ENCODE results near the gene DNAJC5. TPM values are rescaled to one million over a fixed set of nuclear protein-coding genes. Genes with fewer than 3 reads are reported as not detected.

The DNAJC5 gene
- total RNA-seq, 1 experiment from 2014 or later = 28.5 TPM

DNA sequence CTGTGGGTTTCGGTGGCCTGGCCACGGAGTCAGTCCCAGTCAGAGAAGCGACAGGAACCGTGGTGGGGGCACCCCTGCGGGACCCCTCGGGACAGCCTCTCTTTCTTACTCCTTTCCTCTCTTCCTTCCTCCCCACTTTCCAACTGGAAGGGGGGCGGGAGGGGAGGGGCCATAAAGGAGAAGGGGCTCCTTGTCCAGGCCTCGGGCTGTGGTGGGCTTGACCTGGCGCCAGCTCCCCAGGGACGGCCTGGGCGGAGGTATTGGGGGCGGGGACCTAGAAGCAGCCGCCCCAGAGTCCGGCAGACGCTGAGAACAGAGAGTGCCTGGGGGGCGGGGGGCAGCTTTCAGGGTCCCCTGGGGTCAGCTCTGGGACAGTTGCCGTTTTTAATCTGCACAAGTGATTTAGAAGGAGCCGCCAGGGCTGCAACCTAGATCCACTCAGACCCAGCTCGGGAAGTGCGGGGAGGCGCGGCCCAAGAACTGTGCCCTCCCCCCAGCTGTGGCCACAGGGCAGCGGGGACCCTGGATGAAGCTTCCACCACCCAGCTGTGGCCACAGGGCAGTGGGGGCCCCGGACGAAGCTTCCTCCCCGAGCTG is 40.1 kb upstream of the DNAJC5 start:
- Mint-ChIP-seq H3K4me3 (peak overlapping the region; percentile 49), H3K36me3 (no peaks in the 10 kb centered on the region), H3K27ac (no peak overlapping the region), H3K27me3 (ENCODE audit: low read depth) (peaks cover 9% of the 10 kb centered on the region), H3K9me3 (no peaks in the 10 kb centered on the region), H3K4me1 (peaks cover 41% of the 10 kb centered on the region)
- ChIA-PET POLR2A (interaction anchor here (0.8 to 2.7 kb wide), 4 partner anchors 7 to 317 kb away, joined by 3 to 18 read pairs (median 7); partner anchors contain the start of genes PTK6 and TPD52L2), CTCF (interaction anchor here (0.6 to 3.4 kb wide), 16 partner anchors 8 to 371 kb away, joined by 3 to 29 read pairs (median 4); partner anchors contain the start of genes ARFRP1, PRPF6, SAMD10 and TPD52L2)
- peak; percentile 2; the same call in 1 of the 2 replicates for ATAC-seq
- no peak for DNase-seq (ENCODE audit: low spot score)
- TF ChIP-seq, protein P1, sequence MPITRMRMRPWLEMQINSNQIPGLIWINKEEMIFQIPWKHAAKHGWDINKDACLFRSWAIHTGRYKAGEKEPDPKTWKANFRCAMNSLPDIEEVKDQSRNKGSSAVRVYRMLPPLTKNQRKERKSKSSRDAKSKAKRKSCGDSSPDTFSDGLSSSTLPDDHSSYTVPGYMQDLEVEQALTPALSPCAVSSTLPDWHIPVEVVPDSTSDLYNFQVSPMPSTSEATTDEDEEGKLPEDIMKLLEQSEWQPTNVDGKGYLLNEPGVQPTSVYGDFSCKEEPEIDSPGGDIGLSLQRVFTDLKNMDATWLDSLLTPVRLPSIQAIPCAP (CRISPR knock-in tag; IDR thresholded peaks at IDR 0.05) = no peak
- TF ChIP-seq RORB (CRISPR knock-in tag; IDR thresholded peaks at IDR 0.05) (no peak), CREB1 (CRISPR knock-in tag; IDR thresholded peaks at IDR 0.05) (no peak), SP1 (CRISPR knock-in tag; conservative IDR thresholded peaks at IDR 0.05) (0 out of 2 replicates have a peak, but pooled peaks have one; percentile 22), ZSCAN18 (CRISPR knock-in tag; IDR thresholded peaks at IDR 0.05) (no peak), ZNF532 (CRISPR knock-in tag; IDR thresholded peaks at IDR 0.05; ENCODE audit: borderline replicate concordance) (no peak)

GRCh38 chr20:63855363-63856097 is 39.4 kb upstream of the DNAJC5 start:
- ChIA-PET POLR2A (interaction anchor here (0.8 to 2.7 kb wide), 4 partner anchors 8 to 318 kb away, joined by 3 to 18 read pairs (median 7); partner anchors contain the start of genes PTK6 and TPD52L2), CTCF (interaction anchor here (0.6 to 3.4 kb wide), 18 partner anchors 8 to 372 kb away, joined by 3 to 29 read pairs (median 4); partner anchors contain the start of genes ARFRP1, PRPF6, SAMD10 and TPD52L2)
- Mint-ChIP-seq H3K27ac (no peak overlapping the region), H3K27me3 (ENCODE audit: low read depth) (peaks cover 9% of the 10 kb centered on the region), H3K4me3 (peak overlapping the region; percentile 51), H3K36me3 (no peaks in the 10 kb centered on the region), H3K9me3 (no peaks in the 10 kb centered on the region), H3K4me1 (peaks cover 45% of the 10 kb centered on the region)
- DNase-seq (ENCODE audit: low spot score) (no peak), ATAC-seq (peak; percentile 9)
- no peak for TF ChIP-seq FOXK1 (CRISPR knock-in tag; IDR thresholded peaks at IDR 0.05)
- TF ChIP-seq JAZF1 (CRISPR knock-in tag; IDR thresholded peaks at IDR 0.05) = no peak
- TF ChIP-seq SMAD4 (CRISPR knock-in tag; IDR thresholded peaks at IDR 0.05) = no peak
- TF ChIP-seq, protein P1 (CRISPR knock-in tag; IDR thresholded peaks at IDR 0.05) = no peak
- no peak for TF ChIP-seq STAT6 (CRISPR knock-in tag; conservative IDR thresholded peaks at IDR 0.05; ENCODE audit: low read depth)
- no peak for TF ChIP-seq ERG (CRISPR knock-in tag; IDR thresholded peaks at IDR 0.05)
- no peak for TF ChIP-seq NFYB (CRISPR knock-in tag; conservative IDR thresholded peaks at IDR 0.05; ENCODE audit: low read depth)
- TF ChIP-seq, protein P2, sequence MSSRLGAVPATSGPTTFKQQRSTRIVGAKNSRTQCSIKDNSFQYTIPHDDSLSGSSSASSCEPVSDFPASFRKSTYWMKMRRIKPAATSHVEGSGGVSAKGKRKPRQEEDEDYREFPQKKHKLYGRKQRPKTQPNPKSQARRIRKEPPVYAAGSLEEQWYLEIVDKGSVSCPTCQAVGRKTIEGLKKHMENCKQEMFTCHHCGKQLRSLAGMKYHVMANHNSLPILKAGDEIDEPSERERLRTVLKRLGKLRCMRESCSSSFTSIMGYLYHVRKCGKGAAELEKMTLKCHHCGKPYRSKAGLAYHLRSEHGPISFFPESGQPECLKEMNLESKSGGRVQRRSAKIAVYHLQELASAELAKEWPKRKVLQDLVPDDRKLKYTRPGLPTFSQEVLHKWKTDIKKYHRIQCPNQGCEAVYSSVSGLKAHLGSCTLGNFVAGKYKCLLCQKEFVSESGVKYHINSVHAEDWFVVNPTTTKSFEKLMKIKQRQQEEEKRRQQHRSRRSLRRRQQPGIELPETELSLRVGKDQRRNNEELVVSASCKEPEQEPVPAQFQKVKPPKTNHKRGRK (CRISPR knock-in tag; IDR thresholded peaks at IDR 0.05; ENCODE audit: borderline replicate concordance) = no peak
- TF ChIP-seq ATF6 (CRISPR knock-in tag; IDR thresholded peaks at IDR 0.05) = no peak
- no peak for TF ChIP-seq PRRX2 (CRISPR knock-in tag; IDR thresholded peaks at IDR 0.05)
- TF ChIP-seq NFE2L1 (CRISPR knock-in tag; IDR thresholded peaks at IDR 0.05) = no peak
